CD4-positive, alpha-beta T cell treated with Interleukin-6 for 4 hours (primary cell): ENCODE measurements around the gene OOSP4B.
"Not testable (repeated sequence)": the region's sequence is repeated elsewhere in the genome, so short reads cannot be mapped to it uniquely, and the experiment has no call there.

Experiments
- DNase-seq: peaks from one replicate; pipeline ENCODE4 v3.0.0-alpha.2; 2020; ENCODE audit warnings: mixed read lengths

The OOSP4B gene

DNA sequence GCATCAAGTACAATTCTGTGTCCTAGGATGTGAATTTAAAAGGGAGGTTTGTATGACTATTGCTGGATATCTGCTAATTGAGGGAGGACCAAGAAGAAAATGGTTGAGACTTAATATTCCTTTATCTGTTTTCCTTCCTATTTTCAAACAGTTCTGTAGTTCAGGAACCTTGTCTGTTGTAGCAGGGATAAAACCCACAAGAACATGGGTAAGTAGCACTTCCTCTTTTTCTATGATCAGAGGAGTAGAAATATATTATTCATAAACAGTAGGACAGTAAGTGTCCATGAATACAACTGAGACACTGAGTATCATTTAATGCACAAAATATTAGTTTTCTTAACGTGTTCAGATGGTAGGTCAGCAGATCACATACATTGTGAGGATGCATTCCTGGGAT, 47.1 kb downstream of the OOSP4B start:
- DNase-seq: no peak

DNA sequence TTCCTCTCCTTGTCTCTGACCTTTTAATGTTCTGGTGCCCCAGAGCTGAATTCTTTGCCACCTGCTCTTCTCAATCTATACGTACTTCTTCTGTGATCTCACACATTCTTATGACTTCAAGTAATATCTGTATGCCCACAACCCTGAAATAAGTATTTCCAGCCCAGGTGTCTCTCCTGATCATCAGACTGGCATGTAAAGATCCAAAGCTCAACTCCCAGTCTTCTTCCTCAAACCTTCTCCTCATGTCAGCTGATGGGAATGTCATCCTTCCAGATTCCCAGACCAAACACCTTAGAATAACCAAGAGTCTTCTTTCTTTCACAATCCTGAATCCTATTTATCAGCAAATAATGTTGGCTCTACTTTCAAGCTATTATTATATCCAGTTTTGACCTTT, 48.8 kb downstream of the OOSP4B start:
- DNase-seq: no peak

GRCh38 chr11:60069450-60069849, 52.5 kb downstream of the OOSP4B start:
- no peak for DNase-seq

DNA sequence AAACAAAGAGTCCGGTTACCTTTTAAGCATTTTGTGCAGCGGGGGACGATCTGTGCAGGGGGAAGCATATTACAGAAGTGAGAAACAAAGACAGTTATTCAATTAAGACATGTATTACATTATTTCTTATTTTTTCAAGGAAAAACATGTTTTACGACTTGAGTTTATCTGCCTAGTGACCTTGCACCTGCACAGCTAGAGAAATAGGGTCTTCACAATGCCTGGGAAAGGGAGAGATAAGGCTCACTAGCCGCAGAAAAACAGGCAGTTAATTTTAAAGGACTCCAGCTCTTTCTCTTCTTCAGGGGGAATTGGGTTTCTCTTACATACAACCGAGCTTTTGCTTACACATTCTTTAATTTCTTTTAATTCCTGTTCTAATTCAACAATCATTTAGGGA, 54.7 kb downstream of the OOSP4B start:
- DNase-seq: not testable (repeated sequence)

DNA sequence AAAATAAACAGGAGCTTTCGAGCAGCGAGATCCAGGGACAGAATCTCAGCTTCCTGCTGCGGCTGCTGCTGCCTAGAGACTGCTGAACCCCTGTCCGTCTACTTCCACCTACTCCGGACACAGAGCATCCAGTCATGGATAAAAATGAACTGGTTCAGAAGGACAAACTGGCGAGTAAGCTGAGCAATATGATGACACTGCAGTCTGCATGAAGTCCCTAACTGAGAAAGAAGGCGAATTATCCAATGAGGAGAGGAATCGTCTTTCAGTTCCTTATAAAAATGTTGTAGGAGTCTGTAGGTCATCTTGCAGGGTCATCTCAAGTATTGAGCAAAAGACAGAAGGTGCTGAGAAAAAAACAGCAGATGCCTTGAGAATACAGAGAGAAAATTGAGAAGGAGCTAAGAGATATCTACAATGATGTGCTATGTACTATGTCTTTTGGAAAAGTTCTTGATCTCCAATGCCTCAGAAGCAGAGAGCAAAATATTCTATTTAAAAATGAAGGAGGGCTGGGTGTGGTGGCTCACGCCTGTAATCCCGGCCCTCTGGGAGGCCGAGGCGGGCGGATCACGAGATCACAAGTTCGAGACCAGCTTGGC, 60.3 kb downstream of the OOSP4B start:
- no peak for DNase-seq

- no peak for DNase-seq
Observed at GRCh38 chr11:60077981-60078380, 61.0 kb downstream of the OOSP4B start.

GRCh38 chr11:60078745-60079144, 61.8 kb downstream of the OOSP4B start:
- DNase-seq: no peak

- no peak for DNase-seq
Observed at GRCh38 chr11:60080535-60080934, 63.6 kb downstream of the OOSP4B start.
